Sigmoid colon (tissue), 7 donors: ENCODE results near the gene MLXIP. TPM values are rescaled to one million over a fixed set of nuclear protein-coding genes. Genes with fewer than 3 reads are reported as not detected.

ENCODE experiments used
- DNase-seq: peaks from one replicate; pipeline ENCODE4 v3.0.0-alpha.2; 2019
- H3K27ac ChIP-seq, 4 donors: fragments of 200-600 bp; sonication (generic); one replicate each; pipeline ENCODE4 v1.5.1; 2016 to 2019; ENCODE audit warnings: mild to moderate bottlenecking in 1 of 4
- H3K27me3 ChIP-seq, 3 donors: fragments of 200-600 bp; sonication (generic); one replicate each; pipeline ENCODE4 v1.5.1; 2019; ENCODE audit warnings: mild to moderate bottlenecking in 1 of 3
- H3K36me3 ChIP-seq, 4 donors: fragments of 200-600 bp; sonication (generic); one replicate each; pipeline ENCODE4 v1.5.1; 2016 to 2019
- H3K4me1 ChIP-seq, 4 donors: fragments of 200-600 bp; sonication (generic); one replicate each; pipeline ENCODE4 v1.5.1; 2017 to 2019
- H3K4me3 ChIP-seq, 4 donors: fragments of 200-600 bp; sonication (generic); one replicate each; pipeline ENCODE4 v1.5.1; 2017 to 2019; ENCODE audit warnings: mild to moderate bottlenecking in 2 of 4, moderate library complexity in 1 of 4
- H3K9me3 ChIP-seq, 4 donors: fragments of 200-600 bp in 3 of 4; sonication (generic) in 3 of 4; one replicate each; pipeline versions ENCODE4 v1.5.1 to v1.6.1; 2013 to 2019
- CTCF ChIP-seq, 4 experiments: fragments of 450-650 bp in 3 of 4; fragments of 200-600 bp in 1 of 4; IDR thresholded peaks; one replicate each; pipeline ENCODE4 v1.5.1; 2016 to 2019; ENCODE audit warnings: antibody characterized with exemption in 4 of 4, mild to moderate bottlenecking in 3 of 4, moderate library complexity in 2 of 4
- EP300 ChIP-seq, 4 donors: sonication (generic); formaldehyde crosslinking; IDR thresholded peaks; one replicate each; pipeline ENCODE4 v1.6.1; 2017; ENCODE audit warnings: antibody characterized with exemption in 4 of 4
- POLR2A ChIP-seq, 2 donors: fragments of 450-650 bp; IDR thresholded peaks; one replicate each; pipeline ENCODE4 v1.6.1; 2016; ENCODE audit warnings: antibody characterized with exemption in 2 of 2, mild to moderate bottlenecking in 2 of 2, moderate library complexity in 2 of 2
- POLR2AphosphoS5 ChIP-seq, 4 donors: sonication (generic); formaldehyde crosslinking; IDR thresholded peaks; one replicate each; pipeline ENCODE4 v1.6.1; 2017; ENCODE audit warnings: antibody characterized with exemption in 4 of 4
- WGBS, 2 donors: extraction: QIAGEN DNeasy Blood & Tissue Kit; methylation state at CpG; one replicate each; pipeline ENCODE4 v1.1.7; 2013; 5-methylcytosine and 5-hydroxymethylcytosine counted together
- intact Hi-C: fragments of 100-400 bp; cut with DNase I; formaldehyde crosslinking; loops from one replicate; pipeline ENCODE4 v1.15.1; 2023
- polyA plus RNA-seq, 3 donors: library from polyadenylated mRNA; stranded (reverse); fragments of 200-250 nt; gene quantifications; one replicate each; pipeline ENCODE4 v1.2.3, GENCODE V29; 2013
- total RNA-seq, 4 donors: library from RNA; depleted of rRNA; stranded (reverse); fragments of >200 nt; gene quantifications; one replicate each; pipeline ENCODE4 v1.1.0, GENCODE V29; 2016
- donor health status: healthy with polysubstance abuse.
- donor health status: Bipolar disorder and iron deficiency.
- donor health status: healthy.

Gene MLXIP
- total and polyA plus RNA-seq, 7 donors = 15.6 to 141 (median 37.5) TPM

GRCh38 chr12:122184517-122184916 lies 106.0 kb downstream of the MLXIP start:
- Histone ChIP-seq H3K4me3 (no peak overlapping the region), H3K27ac (no peak overlapping the region), H3K36me3 (no peaks in the 10 kb centered on the region), H3K9me3 (no peaks in the 10 kb centered on the region), H3K4me1 (peaks cover 0 to 11% (median 5%) of the 10 kb centered on the region in 4 donors), H3K27me3 (no peaks in the 10 kb centered on the region)
- intact Hi-C loops = loop anchor here (10.0 kb wide), 1 partner anchor 150 kb away; no protein-coding TSS in a partner anchor
- DNase-seq = no peak
- TF ChIP-seq EP300 (IDR thresholded peaks at IDR 0.05) (no peak), POLR2AphosphoS5 (IDR thresholded peaks at IDR 0.05) (no peak), POLR2A (IDR thresholded peaks at IDR 0.05) (no peak), CTCF (IDR thresholded peaks at IDR 0.05) (no peak)
- WGBS, 2 donors = 60 to 86% methylated on average over 18 of the region's 18 CpGs

DNA sequence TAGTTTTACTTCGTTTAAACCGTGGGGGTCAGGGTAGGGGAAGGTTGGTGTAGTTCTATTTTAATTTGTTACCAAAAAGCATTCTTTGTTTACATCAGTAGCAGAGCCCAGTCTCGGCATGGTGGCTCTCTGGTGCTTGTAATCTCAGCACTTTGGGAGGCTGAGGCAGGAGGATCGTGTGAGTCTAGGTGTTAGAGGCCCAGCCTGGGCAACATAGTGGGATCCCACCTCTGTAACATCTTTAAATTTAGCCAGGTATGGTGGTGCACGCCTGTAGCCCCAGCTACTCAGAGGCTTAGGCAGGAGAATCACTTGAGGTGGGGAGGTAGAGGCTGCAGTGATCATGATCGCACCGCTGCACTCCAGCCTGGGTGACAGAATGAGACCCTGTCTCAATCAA lies 106.5 kb downstream of the MLXIP start:
- DNase-seq = no peak
- no peak overlapping the region for H3K4me3 ChIP-seq
- TF ChIP-seq POLR2AphosphoS5 (IDR thresholded peaks at IDR 0.05) = no peak
- TF ChIP-seq CTCF (IDR thresholded peaks at IDR 0.05) = no peak
- TF ChIP-seq EP300 (IDR thresholded peaks at IDR 0.05) = no peak
- TF ChIP-seq POLR2A (IDR thresholded peaks at IDR 0.05) = no peak
- H3K27ac ChIP-seq = no peak overlapping the region
- H3K4me1 ChIP-seq = peaks cover 0 to 11% (median 5%) of the 10 kb centered on the region in 4 donors
- H3K27me3 ChIP-seq = no peaks in the 10 kb centered on the region
- intact Hi-C loops = loop anchor here (10.0 kb wide), 1 partner anchor 150 kb away; no protein-coding TSS in a partner anchor
- 90 to 92% methylated on average over 7 of the region's 7 CpGs for WGBS, 2 donors
- H3K36me3 ChIP-seq = no peaks in the 10 kb centered on the region
- no peaks in the 10 kb centered on the region for H3K9me3 ChIP-seq

GRCh38 chr12:122185494-122186082 lies 107.0 kb downstream of the MLXIP start:
- Histone ChIP-seq H3K27me3 (no peaks in the 10 kb centered on the region), H3K36me3 (no peaks in the 10 kb centered on the region), H3K4me1 (peaks cover 0 to 11% (median 5%) of the 10 kb centered on the region in 4 donors), H3K4me3 (no peak overlapping the region), H3K27ac (no peak overlapping the region), H3K9me3 (no peaks in the 10 kb centered on the region)
- DNase-seq = no peak
- TF ChIP-seq EP300 (IDR thresholded peaks at IDR 0.05) = no peak
- TF ChIP-seq POLR2AphosphoS5 (IDR thresholded peaks at IDR 0.05) = no peak
- no peak for TF ChIP-seq POLR2A (IDR thresholded peaks at IDR 0.05)
- TF ChIP-seq CTCF (IDR thresholded peaks at IDR 0.05) = no peak
- intact Hi-C loops = loop anchor here (10.0 kb wide), 1 partner anchor 151 kb away; no protein-coding TSS in a partner anchor
- WGBS, 2 donors = 87 to 90% methylated on average over 10 of the region's 10 CpGs

- Histone ChIP-seq H3K9me3 (no peaks in the 10 kb centered on the region), H3K27ac (no peak overlapping the region), H3K36me3 (no peaks in the 10 kb centered on the region), H3K4me1 (peaks cover 0 to 11% (median 5%) of the 10 kb centered on the region in 4 donors), H3K4me3 (no peak overlapping the region), H3K27me3 (no peaks in the 10 kb centered on the region)
- TF ChIP-seq POLR2AphosphoS5 (IDR thresholded peaks at IDR 0.05) (no peak), POLR2A (IDR thresholded peaks at IDR 0.05) (no peak), CTCF (IDR thresholded peaks at IDR 0.05) (no peak), EP300 (IDR thresholded peaks at IDR 0.05) (no peak)
- DNase-seq = no peak
- intact Hi-C loops = loop anchor here (10.0 kb wide), 1 partner anchor 153 kb away; no protein-coding TSS in a partner anchor
- 85% methylated on average over 12 of the region's 12 CpGs for WGBS, 2 donors
Observed at GRCh38 chr12:122187466-122187865, 108.9 kb downstream of the MLXIP start.
